Trophoblast cell (in vitro differentiated cells and primary cell): Measurements from ENCODE around the gene DQX1.

Experiments
- DNase-seq, 2 donors: peaks; one replicate each; pipeline ENCODE4 v3.0.0-alpha.2; 2016
- H2AFZ ChIP-seq: 2 replicates; pipeline ENCODE4 v1.6.1; 2013; ENCODE audit warnings: low read length, moderate library complexity, mild to moderate bottlenecking; ENCODE audit not compliant: insufficient read depth, poor library complexity
- H2AK5ac ChIP-seq: 2 replicates; pipeline ENCODE4 v1.6.1; 2013; ENCODE audit warnings: mild to moderate bottlenecking, low read length
- H2BK120ac ChIP-seq: 2 replicates; pipeline ENCODE4 v1.6.1; 2013; ENCODE audit warnings: low read length, mild to moderate bottlenecking, moderate library complexity; ENCODE audit not compliant: insufficient read depth, poor library complexity
- H2BK12ac ChIP-seq: 2 replicates; pipeline ENCODE4 v1.6.1; 2013; ENCODE audit warnings: mild to moderate bottlenecking, low read length, moderate library complexity
- H2BK5ac ChIP-seq: 2 replicates; pipeline ENCODE4 v1.6.1; 2013; ENCODE audit warnings: low read length, low read depth, moderate library complexity, mild to moderate bottlenecking; ENCODE audit not compliant: poor library complexity
- H3K14ac ChIP-seq: 2 replicates; pipeline ENCODE4 v1.6.1; 2013; ENCODE audit warnings: mild to moderate bottlenecking, low read length
- H3K18ac ChIP-seq: 2 replicates; pipeline ENCODE4 v1.6.1; 2013; ENCODE audit warnings: mild to moderate bottlenecking, low read length
- H3K23ac ChIP-seq: 2 replicates; pipeline ENCODE4 v1.6.1; 2013; ENCODE audit warnings: low read length
- H3K27ac ChIP-seq: 2 replicates; pipeline ENCODE4 v1.5.1; 2013; ENCODE audit warnings: low read depth, mild to moderate bottlenecking, inconsistent platforms, low read length, moderate library complexity
- H3K27me3 ChIP-seq: 2 replicates; pipeline ENCODE4 v1.6.1; 2013; ENCODE audit warnings: inconsistent platforms, mild to moderate bottlenecking, low read length, moderate library complexity; ENCODE audit not compliant: insufficient read depth
- H3K36me3 ChIP-seq, 2 experiments: 1 replicate in 1 of 2; 2 replicates in 1 of 2; pipeline ENCODE4 v1.6.1; 2013; ENCODE audit warnings: low read length in 2 of 2, mild to moderate bottlenecking in 2 of 2, moderate library complexity in 1 of 2; ENCODE audit not compliant: insufficient read depth in 2 of 2, control insufficient read depth in 1 of 2
- H3K4ac ChIP-seq: 2 replicates; pipeline ENCODE4 v1.6.1; 2013; ENCODE audit warnings: low read depth, mild to moderate bottlenecking, low read length, moderate library complexity
- H3K4me1 ChIP-seq, 2 experiments: 1 replicate in 1 of 2; 2 replicates in 1 of 2; pipeline ENCODE4 v1.6.1; 2013; ENCODE audit warnings: low read length in 2 of 2, mild to moderate bottlenecking in 2 of 2, moderate library complexity in 1 of 2; ENCODE audit not compliant: insufficient read depth in 2 of 2, control insufficient read depth in 1 of 2
- H3K4me2 ChIP-seq: 2 replicates; pipeline ENCODE4 v1.6.1; 2013; ENCODE audit warnings: inconsistent platforms, mild to moderate bottlenecking, low read length, moderate library complexity
- H3K4me3 ChIP-seq: 2 replicates; pipeline ENCODE4 v1.5.1; 2013; ENCODE audit warnings: mild to moderate bottlenecking, low read depth, low read length, inconsistent platforms
- H3K79me1 ChIP-seq: one replicate; pipeline ENCODE4 v1.6.1; 2013; ENCODE audit warnings: low read length
- H3K79me2 ChIP-seq: 2 replicates; pipeline ENCODE4 v1.6.1; 2013; ENCODE audit warnings: low read length, mild to moderate bottlenecking; ENCODE audit not compliant: control insufficient read depth, insufficient read depth, poor library complexity
- H3K9ac ChIP-seq: 2 replicates; pipeline ENCODE4 v1.6.1; 2013; ENCODE audit warnings: mild to moderate bottlenecking, low read length
- H3K9me3 ChIP-seq: 2 replicates; pipeline ENCODE4 v1.6.1; 2013; ENCODE audit warnings: low read depth, mild to moderate bottlenecking, control low read depth, inconsistent platforms, low read length; ENCODE audit not compliant: insufficient read depth
- H4K12ac ChIP-seq: 2 replicates; pipeline ENCODE4 v1.6.1; 2013; ENCODE audit warnings: low read depth, mild to moderate bottlenecking, low read length, moderate library complexity
- H4K8ac ChIP-seq: 2 replicates; pipeline ENCODE4 v1.6.1; 2013; ENCODE audit warnings: low read depth, mild to moderate bottlenecking, low read length, moderate library complexity
- H4K91ac ChIP-seq: one replicate; pipeline ENCODE4 v1.6.1; 2013; ENCODE audit warnings: low read depth, mild to moderate bottlenecking, low read length, moderate library complexity
- WGBS: extraction: QIAGEN DNeasy Blood & Tissue Kit; methylation state at CpG from one replicate; pipeline ENCODE4 v1.1.7; 2013; ENCODE audit warnings: missing lambda C conversion rate; ENCODE audit not compliant: insufficient read length, insufficient coverage; ENCODE audit errors: extremely low coverage; 5-methylcytosine and 5-hydroxymethylcytosine counted together

DQX1 gene

GRCh38 chr2:74511104-74511989 lies 14.7 kb downstream of the DQX1 start:
- H2AFZ ChIP-seq, result no peak overlapping the region
- no peak overlapping the region for H4K12ac ChIP-seq
- no peaks in the 10 kb centered on the region for H3K36me3 ChIP-seq
- no peak overlapping the region for H4K91ac ChIP-seq
- H3K23ac ChIP-seq, result no peak overlapping the region
- H3K4me1 ChIP-seq, result peaks cover 12 to 14% of the 10 kb centered on the region in 2 experiments
- no CpG with 5 or more reads among the region's 11 CpGs for WGBS
- no peak overlapping the region for H2BK12ac ChIP-seq
- H3K27ac ChIP-seq, result no peak overlapping the region
- H3K4ac ChIP-seq, result no peak overlapping the region
- no peak overlapping the region for H3K18ac ChIP-seq
- no peak overlapping the region for H3K4me2 ChIP-seq
- H3K27me3 ChIP-seq, result peaks cover 59% of the 10 kb centered on the region
- H3K9me3 ChIP-seq, result peaks cover 12% of the 10 kb centered on the region
- H4K8ac ChIP-seq, result no peak overlapping the region
- no peak overlapping the region for H3K4me3 ChIP-seq
- no peak overlapping the region for H3K14ac ChIP-seq
- H3K79me2 ChIP-seq, result peaks cover 8% of the 10 kb centered on the region
- H3K9ac ChIP-seq, result no peak overlapping the region
- no peak for DNase-seq
- peaks cover 12% of the 10 kb centered on the region for H3K79me1 ChIP-seq
- H2AK5ac ChIP-seq, result no peak overlapping the region
- H2BK5ac ChIP-seq, result no peak overlapping the region
- no peak overlapping the region for H2BK120ac ChIP-seq

- no peak overlapping the region for H4K8ac ChIP-seq
- no peak overlapping the region for H3K4me2 ChIP-seq
- H3K79me2 ChIP-seq, result peaks cover 8% of the 10 kb centered on the region
- no peak overlapping the region for H2BK12ac ChIP-seq
- H3K14ac ChIP-seq, result no peak overlapping the region
- H2BK120ac ChIP-seq, result no peak overlapping the region
- no peak overlapping the region for H2BK5ac ChIP-seq
- no CpG with 5 or more reads among the region's 4 CpGs for WGBS
- H3K23ac ChIP-seq, result no peak overlapping the region
- H4K12ac ChIP-seq, result no peak overlapping the region
- peaks cover 9 to 11% of the 10 kb centered on the region in 2 experiments for H3K4me1 ChIP-seq
- H3K18ac ChIP-seq, result no peak overlapping the region
- DNase-seq, result no peak
- peaks cover 6% of the 10 kb centered on the region for H3K9me3 ChIP-seq
- no peak overlapping the region for H3K9ac ChIP-seq
- H3K36me3 ChIP-seq, result peaks cover 8 to 9% of the 10 kb centered on the region in 2 experiments
- no peak overlapping the region for H2AFZ ChIP-seq
- no peak overlapping the region for H2AK5ac ChIP-seq
- no peak overlapping the region for H4K91ac ChIP-seq
- peaks cover 48% of the 10 kb centered on the region for H3K27me3 ChIP-seq
- H3K4ac ChIP-seq, result no peak overlapping the region
- no peak overlapping the region for H3K27ac ChIP-seq
- peaks cover 12% of the 10 kb centered on the region for H3K79me1 ChIP-seq
- H3K4me3 ChIP-seq, result no peak overlapping the region
Measured at GRCh38 chr2:74510272-74510671, 15.8 kb downstream of the DQX1 start.

DNA sequence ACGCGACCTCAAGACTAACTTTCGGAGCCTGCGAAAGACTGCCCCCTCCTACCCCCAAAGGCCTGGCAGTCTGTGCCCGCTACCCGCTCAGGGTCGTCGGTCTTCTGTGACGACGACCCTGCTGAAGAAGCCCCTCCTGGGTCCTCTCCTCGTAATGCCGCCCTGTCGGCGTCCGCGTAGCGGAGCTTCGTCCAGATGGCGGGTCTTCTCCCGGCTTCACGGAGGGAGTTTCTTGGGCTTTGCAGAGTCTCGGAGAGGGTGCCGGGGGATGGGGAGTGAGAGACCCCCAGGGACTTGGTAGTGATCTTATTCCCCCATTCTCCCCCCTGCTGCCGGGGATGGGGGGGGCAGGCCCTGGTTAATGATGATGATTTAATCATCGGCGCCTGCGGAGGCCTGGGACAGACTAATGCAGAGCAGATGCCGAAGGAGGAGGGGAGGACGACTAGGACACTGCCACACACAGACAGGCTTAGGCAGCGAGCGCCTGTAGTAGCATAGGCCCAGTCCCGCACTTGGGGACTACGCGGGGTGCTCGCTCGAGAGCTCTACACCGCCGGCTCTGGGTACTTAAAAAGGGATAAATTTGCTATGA lies 18.0 kb downstream of the DQX1 start:
- H3K36me3 ChIP-seq, result peaks cover 8 to 11% of the 10 kb centered on the region in 2 experiments
- peak overlapping the region; percentile 82 for H2BK120ac ChIP-seq
- H2AK5ac ChIP-seq, result peak overlapping the region; percentile 7
- H3K4me3 ChIP-seq, result peak overlapping the region; percentile 70
- H4K8ac ChIP-seq, result peak overlapping the region; percentile 93
- no CpG with 5 or more reads among the region's 38 CpGs for WGBS
- peak overlapping the region; percentile 72 for H3K14ac ChIP-seq
- H3K4me1 ChIP-seq, result peaks cover 15 to 19% of the 10 kb centered on the region in 2 experiments
- H3K4me2 ChIP-seq, result peak overlapping the region; percentile 95
- peak overlapping the region; percentile 73 for H4K12ac ChIP-seq
- peaks cover 2% of the 10 kb centered on the region for H3K9me3 ChIP-seq
- H3K79me1 ChIP-seq, result peaks cover 20% of the 10 kb centered on the region
- no peak overlapping the region for H2BK12ac ChIP-seq
- peak in 1 of 2 donors; percentile 49 for DNase-seq
- H3K79me2 ChIP-seq, result peaks cover 12% of the 10 kb centered on the region
- peak overlapping the region; percentile 35 for H3K4ac ChIP-seq
- peak overlapping the region; percentile 25 for H2BK5ac ChIP-seq
- peak overlapping the region; percentile 81 for H2AFZ ChIP-seq
- H3K9ac ChIP-seq, result peak overlapping the region; percentile 75
- no peak overlapping the region for H3K27ac ChIP-seq
- H3K27me3 ChIP-seq, result peaks cover 34% of the 10 kb centered on the region
- H3K23ac ChIP-seq, result no peak overlapping the region
- peak overlapping the region; percentile 90 for H4K91ac ChIP-seq
- H3K18ac ChIP-seq, result peak overlapping the region; percentile 56

DNA sequence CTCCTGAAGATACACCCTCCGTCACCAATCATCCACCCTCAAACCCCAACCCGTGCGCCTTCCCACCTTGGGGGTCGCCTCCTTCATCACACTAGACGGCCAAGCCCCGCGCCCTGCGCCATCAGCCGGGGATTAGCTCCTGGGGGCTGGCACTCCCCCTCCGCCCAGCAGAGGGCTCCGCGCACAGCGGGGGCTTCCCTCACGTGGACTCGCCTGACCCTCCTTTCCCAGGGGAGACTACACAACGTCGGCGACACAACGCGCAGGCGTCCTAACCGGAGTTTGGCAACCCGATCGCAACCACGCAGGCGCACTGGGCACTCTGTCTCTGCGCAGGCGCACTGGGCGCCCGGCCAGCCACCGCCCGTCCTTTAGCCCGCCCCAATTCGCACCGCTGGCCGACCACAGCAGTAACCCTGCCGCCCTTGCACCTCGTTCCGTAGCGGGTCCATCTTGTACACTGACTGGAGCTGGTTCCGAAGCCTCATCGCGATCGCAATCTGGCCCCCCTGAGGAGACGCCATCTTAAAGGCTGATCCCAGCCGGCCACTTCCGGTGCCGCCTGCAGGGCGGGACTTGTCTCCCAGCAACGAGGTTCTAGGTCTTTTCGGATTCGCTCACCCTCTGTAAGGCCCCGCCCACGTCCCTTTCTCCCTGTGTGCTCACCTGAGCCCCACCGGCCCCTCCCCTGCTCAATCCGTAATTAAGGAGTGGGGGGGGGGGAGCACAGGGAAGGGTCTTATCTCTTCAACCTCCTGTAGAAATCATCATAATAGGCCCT lies 18.7 kb downstream of the DQX1 start, which contains the start of gene PCGF1:
TSS of gene PCGF1 (minus strand) at position 551 of the 781 bp plus-strand sequence. CDS start at position 524, 27 bp downstream.
- H4K12ac ChIP-seq, result peak within 1 kb of the TSS; percentile 93
- peak within 1 kb of the TSS; percentile 98 for H3K4me3 ChIP-seq
- H3K4ac ChIP-seq, result peak within 1 kb of the TSS; percentile 88
- H3K9ac ChIP-seq, result peak within 1 kb of the TSS; percentile 96
- peaks cover 2% of the 10 kb centered on the region for H3K9me3 ChIP-seq
- peak; percentile 99 to 100 for DNase-seq
- peak within 1 kb of the TSS; percentile 98 for H4K8ac ChIP-seq
- peaks cover 8 to 11% of the 10 kb centered on the region in 2 experiments for H3K36me3 ChIP-seq
- H3K4me2 ChIP-seq, result peak within 1 kb of the TSS; percentile 95
- H3K18ac ChIP-seq, result peak within 1 kb of the TSS; percentile 97
- peak within 1 kb of the TSS; percentile 98 for H2AFZ ChIP-seq
- peak within 1 kb of the TSS; percentile 80 for H2AK5ac ChIP-seq
- no peak within 1 kb of the TSS for H3K23ac ChIP-seq
- peak within 1 kb of the TSS; percentile 7 for H2BK12ac ChIP-seq
- H3K79me2 ChIP-seq, result peaks cover 16% of the 10 kb centered on the region
- peak within 1 kb of the TSS; percentile 94 for H2BK120ac ChIP-seq
- H3K14ac ChIP-seq, result peak within 1 kb of the TSS; percentile 99
- no CpG with 5 or more reads among the region's 56 CpGs for WGBS
- H3K4me1 ChIP-seq, result peaks cover 19 to 20% of the 10 kb centered on the region in 2 experiments
- peak within 1 kb of the TSS; percentile 99 for H4K91ac ChIP-seq
- H2BK5ac ChIP-seq, result peak within 1 kb of the TSS; percentile 95
- H3K79me1 ChIP-seq, result peaks cover 27% of the 10 kb centered on the region
- peak within 1 kb of the TSS; percentile 98 for H3K27ac ChIP-seq
- peaks cover 36% of the 10 kb centered on the region for H3K27me3 ChIP-seq
